GM20000 (cell line): Measurements from ENCODE around the gene ICA1.

Experiments used
- DNase-seq: peaks from one replicate; pipeline ENCODE4 v3.0.0; 2012; ENCODE audit warnings: low spot score
- CTCF ChIP-seq: IDR thresholded peaks from 2 replicates; pipeline ENCODE4 v1.5.1; 2012; ENCODE audit warnings: mild to moderate bottlenecking, control low read depth; ENCODE audit errors: extremely low read depth, missing control alignments

ICA1 gene

GRCh38 chr7:8232999-8233847 lies 28.7 kb downstream of the ICA1 start:
- no peak for DNase-seq

GRCh38 chr7:8229927-8230326 lies 32.0 kb downstream of the ICA1 start:
- no peak for TF ChIP-seq CTCF
- DNase-seq, result no peak

More at GRCh38 chr7:8232999-8233847, 28.7 kb downstream of the ICA1 start:
- no peak for TF ChIP-seq CTCF

- TF ChIP-seq CTCF, result no peak
- DNase-seq, result no peak
Measured at GRCh38 chr7:8228766-8229674, 32.9 kb downstream of the ICA1 start.

- DNase-seq, result no peak
- no peak for TF ChIP-seq CTCF
Measured at GRCh38 chr7:8228068-8228467, 33.9 kb downstream of the ICA1 start.

- DNase-seq, result no peak
Measured at GRCh38 chr7:8227261-8227660, 34.7 kb downstream of the ICA1 start.

GRCh38 chr7:8226501-8226900 lies 35.5 kb downstream of the ICA1 start:
- DNase-seq, result no peak

More at GRCh38 chr7:8227261-8227660, 34.7 kb downstream of the ICA1 start:
- TF ChIP-seq CTCF, result no peak

More at GRCh38 chr7:8226501-8226900, 35.5 kb downstream of the ICA1 start:
- TF ChIP-seq CTCF, result no peak
